Adrenal gland (tissue), 5 donors: ENCODE measurements around the gene TCP11X2.
"Not testable (repeated sequence)": the region's sequence is repeated elsewhere in the genome, so short reads cannot be mapped to it uniquely, and the experiment has no call there.

Experiments used
- POLR2A ChIP-seq, 2 donors: fragments of 450-650 bp; IDR thresholded peaks; one replicate each; pipeline ENCODE4 v1.6.1; 2017; ENCODE audit warnings: antibody characterized with exemption in 2 of 2, mild to moderate bottlenecking in 2 of 2, moderate library complexity in 1 of 2
- TF ChIP-seq, protein P1 (sequence below), 6 experiments: fragments of 450-650 bp in 4 of 6; fragments of 200-600 bp in 2 of 6; sonication (generic) in 1 of 6; IDR thresholded peaks; 1 replicate in 5 of 6; 2 replicates in 1 of 6; pipeline versions ENCODE4 v1.5.1 to v1.8.0; 2016 to 2021; ENCODE audit warnings: antibody characterized with exemption in 6 of 6, mild to moderate bottlenecking in 2 of 6, moderate library complexity in 1 of 6
- donor health status: DM: no; HTN: no; CAD: no.

DNA sequence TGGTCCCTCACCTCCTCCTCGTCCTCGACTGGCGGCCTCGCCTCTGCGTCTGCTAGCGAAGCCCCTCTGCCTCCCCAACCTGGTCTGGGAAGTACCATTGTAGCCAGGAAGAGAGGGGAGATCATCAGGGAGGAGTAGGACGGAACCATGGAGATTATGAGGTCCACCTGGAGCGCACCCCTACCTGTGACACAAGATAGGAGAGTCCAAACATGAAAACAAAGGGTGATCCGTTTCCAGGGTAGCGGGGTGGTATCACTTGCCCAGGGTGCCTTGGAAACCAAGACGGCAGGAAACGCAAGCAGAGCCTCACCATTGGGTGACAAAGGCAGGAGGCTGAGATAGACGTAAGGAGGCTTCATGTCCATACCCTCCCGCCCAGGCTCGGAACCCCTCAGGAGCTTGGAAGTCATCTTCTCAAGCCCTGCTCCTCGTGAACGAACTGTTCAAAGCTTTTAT is at the start of gene TCP11X2:
- TF ChIP-seq, protein P1, sequence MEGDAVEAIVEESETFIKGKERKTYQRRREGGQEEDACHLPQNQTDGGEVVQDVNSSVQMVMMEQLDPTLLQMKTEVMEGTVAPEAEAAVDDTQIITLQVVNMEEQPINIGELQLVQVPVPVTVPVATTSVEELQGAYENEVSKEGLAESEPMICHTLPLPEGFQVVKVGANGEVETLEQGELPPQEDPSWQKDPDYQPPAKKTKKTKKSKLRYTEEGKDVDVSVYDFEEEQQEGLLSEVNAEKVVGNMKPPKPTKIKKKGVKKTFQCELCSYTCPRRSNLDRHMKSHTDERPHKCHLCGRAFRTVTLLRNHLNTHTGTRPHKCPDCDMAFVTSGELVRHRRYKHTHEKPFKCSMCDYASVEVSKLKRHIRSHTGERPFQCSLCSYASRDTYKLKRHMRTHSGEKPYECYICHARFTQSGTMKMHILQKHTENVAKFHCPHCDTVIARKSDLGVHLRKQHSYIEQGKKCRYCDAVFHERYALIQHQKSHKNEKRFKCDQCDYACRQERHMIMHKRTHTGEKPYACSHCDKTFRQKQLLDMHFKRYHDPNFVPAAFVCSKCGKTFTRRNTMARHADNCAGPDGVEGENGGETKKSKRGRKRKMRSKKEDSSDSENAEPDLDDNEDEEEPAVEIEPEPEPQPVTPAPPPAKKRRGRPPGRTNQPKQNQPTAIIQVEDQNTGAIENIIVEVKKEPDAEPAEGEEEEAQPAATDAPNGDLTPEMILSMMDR (IDR thresholded peaks at IDR 0.05), result not testable (repeated sequence)
- TF ChIP-seq POLR2A (IDR thresholded peaks at IDR 0.05), result not testable (repeated sequence)
